DMS79 treated with DMSO at 0.1 percent for 48 hours (cell line): ENCODE results near the gene GIPC3.
"Not testable (repeated sequence)": the region's sequence is repeated elsewhere in the genome, so short reads cannot be mapped to it uniquely, and the experiment has no call there.

Experiments
- DNase-seq: peaks from one replicate; lab custom pipeline; 2025; lab: John Stamatoyannopoulos, UW

GIPC3 gene

DNA sequence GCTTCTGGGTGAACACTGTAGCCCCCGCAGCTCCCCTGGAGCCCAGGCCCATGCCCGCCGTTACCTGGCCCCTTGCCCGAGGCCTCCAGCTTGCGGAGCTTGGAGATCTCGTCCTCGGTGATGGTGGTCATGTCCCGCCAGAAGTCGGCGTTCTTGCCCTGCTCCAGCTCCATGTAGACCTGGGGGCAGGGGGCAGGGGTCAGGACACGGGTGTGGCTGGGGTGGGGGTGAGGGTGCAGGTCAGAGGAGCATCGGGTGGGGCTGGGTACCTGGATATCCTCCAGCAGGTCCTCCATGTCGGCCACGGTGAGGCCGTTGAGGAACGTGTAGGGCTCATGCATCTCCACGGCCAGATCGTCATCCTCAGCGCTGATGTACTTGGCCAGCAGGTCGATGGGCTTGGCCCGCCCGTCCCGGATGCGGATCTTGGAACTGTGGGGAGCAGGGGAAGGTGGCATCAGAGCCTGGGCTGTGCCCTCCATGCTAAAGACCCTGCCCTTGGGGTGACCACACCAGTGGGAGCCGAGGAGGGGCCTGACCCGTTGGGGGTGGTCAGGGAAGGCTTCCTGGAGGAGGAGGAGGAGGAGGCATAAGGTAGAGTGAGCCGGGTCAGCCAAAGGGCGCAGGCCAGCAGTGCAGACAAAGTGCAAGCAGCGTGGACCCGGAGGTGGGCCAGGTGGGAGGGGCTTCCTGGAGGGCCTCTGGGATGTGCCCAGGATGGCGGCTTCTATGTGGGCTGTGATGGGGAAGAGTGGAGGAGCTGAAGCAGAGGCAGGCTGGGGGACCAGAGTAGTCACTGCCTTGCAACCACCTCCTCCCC is 33.7 kb downstream of the GIPC3 start:
- DNase-seq = no peak

DNA sequence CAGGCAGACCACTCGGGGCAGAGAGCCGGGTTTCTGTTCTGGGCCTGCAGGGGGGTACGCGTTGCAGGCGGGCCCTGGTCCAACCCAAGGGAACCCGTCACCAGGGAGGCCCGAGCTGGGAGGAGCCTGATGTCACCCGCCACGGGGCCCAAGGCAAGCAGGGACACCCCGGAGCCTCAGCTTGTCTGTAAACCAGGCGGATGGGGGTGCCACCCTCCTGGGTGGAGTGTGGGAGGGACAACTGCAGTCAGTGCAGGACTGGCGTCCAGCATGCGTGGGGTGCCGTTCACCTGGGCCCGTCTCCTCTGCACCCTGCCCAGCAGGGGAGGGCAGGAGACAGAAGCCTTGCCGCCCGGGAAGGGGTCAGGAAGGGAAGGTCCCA is 34.3 kb downstream of the GIPC3 start:
- no peak for DNase-seq

DNA sequence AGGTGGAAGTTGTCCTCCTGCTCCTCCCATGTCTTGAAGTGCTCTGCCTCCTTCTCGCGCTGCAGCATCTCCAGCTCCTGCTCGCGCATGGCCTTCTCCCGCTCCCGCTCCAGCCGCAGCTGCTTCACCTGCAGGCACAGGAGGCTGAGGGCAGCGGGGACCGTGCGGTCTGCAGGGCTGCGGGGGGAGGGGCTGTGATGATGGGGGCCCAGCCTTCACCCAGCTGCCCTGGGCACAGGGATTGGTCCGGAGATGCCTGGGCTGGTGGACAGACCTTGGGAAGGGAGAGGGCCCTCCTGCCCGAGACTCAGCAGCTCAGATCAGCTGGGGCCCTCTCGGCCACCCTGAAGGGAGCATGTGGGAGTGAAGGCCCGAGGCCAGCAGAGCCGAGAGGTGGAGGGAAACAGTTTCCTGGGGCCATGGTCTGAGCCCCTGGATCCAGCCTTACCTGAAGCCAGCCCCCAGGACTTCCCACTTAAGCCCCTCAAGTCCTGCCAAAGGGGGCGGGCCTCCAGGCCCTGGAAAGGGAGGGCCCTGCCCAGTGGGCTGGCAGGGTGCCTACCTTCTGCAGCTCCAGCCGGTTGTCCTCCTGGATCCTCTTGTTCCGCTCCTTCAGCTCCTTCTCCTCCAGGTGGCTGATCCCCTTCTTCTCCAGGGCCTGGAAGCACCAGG is 35.0 kb downstream of the GIPC3 start:
- DNase-seq = no peak

DNA sequence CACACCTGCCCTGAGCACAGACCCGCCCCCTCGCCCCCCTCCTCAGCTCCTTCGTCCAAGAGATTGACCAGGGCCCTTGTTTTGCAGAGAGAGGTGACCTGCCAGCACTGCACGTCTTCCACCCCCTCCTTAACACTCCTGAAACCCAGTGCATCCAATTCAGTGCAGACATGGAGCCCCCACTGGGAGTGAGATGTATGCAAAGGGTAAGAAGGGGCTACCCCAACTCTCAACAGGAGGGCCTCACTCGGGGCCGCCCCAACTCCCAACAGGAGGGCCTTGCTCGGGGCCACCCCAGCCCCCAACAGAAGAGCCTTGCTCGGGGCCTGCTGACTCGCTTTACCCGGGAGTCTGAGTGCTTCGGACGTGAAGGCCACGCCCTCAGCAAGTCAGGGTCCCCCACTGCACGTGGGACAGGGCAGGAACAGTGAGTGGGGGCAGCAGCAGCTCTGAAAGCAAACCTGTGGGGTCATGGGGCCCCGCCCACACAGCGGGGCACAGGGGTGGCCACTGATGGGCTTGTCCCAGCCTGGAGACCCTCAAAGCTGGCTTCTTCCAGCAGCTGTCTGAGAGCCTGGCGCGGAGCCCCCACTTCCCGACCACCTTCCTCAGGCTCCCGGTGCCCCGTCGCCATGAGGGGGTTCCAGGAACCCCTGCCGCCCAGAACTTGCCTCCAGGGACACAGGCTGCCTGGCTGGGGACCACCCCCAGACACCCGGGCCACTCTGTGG is 35.7 kb downstream of the GIPC3 start:
- no peak for DNase-seq

DNA sequence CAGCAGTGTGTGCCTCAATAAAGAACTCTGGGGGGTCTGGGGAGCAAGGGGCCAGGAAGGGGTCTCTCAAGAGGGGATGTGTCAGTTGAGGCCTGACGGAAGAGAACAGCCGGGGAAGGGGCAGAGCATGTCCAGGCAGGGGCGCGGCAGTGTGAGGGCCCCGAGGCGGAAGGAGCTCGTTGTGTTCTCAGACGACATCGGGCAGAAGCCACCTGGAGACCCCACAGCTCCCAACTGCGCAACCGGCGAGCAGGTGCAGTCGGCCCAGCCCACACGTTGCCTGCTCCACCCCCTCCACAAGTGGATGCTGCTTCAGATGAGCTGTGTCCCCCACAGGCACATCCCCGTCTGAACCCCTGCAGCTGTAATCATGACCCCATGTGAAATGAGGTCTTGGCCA is 36.4 kb downstream of the GIPC3 start:
- no peak for DNase-seq

DNA sequence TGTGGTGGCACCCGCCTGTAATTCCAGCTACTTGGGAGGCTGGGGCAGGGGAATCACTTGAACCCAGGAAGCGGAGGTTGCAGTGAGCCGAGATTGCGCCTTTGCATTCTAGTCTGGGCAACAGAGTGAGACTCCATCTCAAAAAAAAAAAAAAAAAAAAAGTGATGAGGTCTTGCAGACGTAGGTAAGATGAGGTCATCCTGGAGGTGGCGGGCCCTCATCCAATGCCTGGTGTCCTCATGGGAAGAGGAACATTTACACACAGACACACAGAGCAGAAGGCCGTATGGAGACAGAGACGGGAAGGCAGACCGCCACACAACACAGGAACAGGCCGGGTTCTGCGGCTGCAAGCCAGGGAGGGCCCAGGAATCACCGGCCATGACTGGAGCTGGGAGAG is 36.9 kb downstream of the GIPC3 start:
- no peak for DNase-seq

DNA sequence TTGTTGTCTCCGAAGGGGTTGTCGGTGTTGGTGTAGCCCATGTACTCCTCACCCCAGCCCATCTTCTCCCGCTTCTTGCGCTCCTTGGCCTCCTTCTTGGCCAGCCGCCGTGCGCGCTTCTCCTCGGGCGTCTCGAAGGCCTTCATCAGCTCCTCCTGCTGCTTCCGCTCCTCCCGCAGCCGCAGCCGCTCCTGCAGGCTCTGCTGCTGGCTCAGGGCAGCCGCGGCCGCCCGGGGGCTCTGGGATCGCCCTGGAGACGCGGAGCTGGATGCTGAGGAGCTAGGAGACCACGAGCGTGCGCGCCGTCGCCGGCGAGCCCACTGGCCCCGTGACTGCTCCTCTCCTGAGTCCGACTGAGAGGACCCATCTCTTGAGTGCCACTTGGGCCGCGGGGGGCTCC is 38.4 kb downstream of the GIPC3 start:
- DNase-seq = no peak

DNA sequence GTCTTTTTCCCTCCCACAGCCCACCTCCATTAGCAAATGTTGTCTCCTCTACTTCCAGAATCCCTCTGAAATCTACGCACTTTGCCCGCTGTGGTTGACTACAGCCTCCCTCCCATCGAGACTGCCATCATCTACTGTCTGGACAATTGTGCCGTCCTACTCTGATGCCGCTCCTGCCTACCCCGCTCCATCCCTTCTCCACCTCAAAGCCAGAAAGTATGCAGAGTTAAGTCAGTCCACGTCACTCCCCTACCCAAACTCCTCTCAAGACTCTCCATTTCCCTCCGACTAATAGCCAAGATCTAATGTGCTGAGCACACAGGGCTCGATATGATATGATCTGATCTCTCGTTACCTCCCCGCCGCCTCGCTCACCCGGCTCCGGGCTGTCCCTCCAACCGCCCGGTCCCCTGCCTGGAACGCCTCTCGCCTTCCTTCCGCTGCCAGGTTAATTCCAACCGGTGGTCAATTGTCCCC is 40.8 kb downstream of the GIPC3 start:
- no peak for DNase-seq

DNA sequence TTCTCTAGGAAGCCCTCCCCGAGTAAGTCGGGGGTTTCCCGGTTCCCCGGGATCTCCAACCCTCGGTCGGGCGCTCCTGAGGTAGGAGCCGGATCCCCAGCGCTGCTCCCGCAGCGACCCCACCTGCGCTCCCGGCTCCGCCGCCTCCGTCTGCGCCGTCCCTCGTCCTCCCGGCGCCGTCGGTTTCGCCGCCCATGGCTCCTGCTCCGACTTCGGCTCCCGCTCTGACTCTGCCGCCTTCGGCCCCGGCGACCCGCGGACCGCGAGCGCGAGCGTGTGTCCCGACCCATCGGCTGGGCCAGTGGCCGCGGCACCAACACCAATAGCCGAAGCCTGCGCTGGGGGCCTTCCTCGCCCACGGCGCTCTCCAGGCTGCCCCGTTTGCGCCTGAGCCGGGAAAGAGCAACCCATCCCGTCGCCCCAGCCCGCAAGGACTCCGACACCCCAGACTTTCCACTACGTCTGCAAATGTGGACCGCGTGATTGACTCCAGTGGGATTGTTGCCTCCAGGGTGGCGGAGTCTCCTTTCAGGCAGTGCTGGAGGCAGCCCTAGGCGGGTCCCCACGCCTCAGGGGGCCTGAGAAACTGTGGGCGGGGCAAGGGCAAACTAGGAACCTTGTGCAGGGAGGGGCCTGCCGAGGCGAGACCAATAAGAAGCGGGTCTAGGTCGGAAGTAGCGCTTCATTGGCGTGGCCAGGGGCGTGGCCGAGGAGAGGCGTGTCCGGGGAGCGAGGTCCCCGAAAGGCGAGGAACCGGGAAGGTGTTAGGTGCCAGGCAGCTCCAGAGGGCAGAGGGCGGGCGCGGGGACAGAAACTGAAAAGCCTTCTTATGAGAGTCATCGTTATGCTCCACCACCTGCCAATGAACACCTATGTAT is 41.4 kb downstream of the GIPC3 start, which contains the start of gene CACTIN:
Gene CACTIN (minus strand): TSS at position 318 of the 878 bp plus-strand sequence. CDS start 28 bp downstream, at position 290.
- DNase-seq = peak; percentile 93

DNA sequence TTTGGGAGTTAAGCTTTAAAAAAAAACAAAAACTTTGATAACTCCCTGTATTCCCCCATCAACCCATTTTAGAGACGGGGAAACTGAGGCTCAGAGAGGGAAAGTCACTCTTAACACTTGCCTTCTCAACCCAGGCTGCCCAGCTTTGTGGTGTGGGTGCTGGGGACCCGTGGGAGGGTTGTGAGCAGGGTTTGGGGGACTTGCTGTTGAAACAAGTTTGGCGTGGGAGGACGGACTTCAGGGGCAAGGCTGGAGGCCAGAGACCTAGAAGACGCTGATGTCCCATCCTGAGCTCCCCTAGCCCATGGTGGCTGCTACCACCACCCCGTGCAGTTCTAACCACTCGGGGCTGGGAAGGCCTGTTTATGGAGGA is 42.1 kb downstream of the GIPC3 start:
- DNase-seq = no peak

DNA sequence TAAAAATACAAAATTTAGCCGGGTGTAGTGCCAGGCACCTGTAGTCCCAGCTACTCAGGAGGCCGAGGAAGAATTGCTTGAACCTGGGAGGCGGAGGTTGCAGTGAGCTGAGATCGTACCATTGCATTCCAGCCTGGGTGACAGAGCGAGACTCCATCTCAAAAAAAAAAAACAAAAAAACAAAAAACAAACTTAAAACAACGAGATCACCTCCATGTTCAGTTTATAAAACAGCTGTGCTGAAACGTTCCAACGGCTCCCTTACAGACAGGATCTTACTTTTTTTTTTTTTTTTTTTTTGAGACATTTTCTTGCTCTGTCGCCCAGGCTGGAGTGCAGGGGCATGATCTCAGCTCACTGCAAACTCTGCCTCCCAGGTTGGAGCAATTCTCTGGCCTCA is 43.5 kb downstream of the GIPC3 start:
- not testable (repeated sequence) for DNase-seq

DNA sequence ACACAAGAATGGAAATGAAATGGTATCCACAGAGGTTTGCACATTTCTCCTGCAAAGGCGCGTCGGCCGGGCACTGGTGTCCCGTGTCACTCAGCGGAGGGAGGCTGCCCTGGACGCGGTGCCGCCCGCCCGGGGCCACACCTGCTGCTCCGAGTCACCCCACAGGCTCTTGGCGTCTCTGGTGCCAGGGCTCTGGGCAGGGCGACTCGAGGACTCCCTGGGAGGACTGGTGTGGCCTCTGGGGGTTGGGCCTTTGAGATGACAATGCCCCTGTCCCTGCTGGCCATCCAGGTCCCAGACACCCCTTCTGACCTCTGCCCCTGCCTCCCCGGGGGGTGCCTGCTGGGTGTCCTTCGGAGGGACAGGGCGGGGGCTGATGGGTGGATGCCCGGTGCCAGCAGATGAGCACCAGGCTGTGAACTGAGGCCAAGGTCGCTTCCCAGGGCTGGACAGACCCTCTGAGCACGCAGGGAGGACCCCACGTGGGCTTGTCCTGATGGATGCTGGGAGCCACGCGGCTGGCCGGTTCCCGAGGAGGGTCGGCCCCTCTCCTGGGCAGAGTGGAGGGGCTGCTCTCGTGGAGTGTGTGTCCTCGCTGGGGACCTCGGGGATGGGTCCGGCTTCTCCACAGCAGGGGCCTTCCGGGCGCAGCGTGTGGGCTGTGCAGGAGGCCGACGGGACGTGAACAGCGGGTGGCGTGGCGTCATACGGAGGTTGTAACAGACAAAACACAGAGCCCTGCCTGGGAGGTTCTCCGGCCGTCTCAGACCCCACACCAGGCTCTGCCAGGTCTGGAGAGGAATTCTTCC is 46.0 kb downstream of the GIPC3 start:
- no peak for DNase-seq

DNA sequence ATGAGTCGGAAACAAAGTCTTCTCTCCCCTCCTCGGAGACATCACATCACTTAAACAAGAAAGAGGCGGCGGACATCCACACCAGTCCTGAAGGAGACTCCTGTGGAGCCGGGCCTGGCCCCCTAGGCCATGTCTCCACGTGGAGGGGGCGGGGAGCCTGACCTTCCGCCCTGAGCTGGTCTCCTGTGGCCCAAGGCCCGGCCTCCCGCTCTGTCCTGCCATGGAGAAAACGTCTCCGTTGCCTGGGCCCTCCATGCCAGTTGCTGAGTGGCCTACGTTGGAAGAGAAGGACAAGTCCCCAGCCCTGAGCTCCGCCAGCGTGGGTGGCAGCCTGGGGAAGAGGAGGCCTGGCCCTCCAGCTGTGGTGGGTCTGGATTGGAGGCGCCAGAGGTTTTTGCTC is 46.8 kb downstream of the GIPC3 start:
- DNase-seq = no peak

DNA sequence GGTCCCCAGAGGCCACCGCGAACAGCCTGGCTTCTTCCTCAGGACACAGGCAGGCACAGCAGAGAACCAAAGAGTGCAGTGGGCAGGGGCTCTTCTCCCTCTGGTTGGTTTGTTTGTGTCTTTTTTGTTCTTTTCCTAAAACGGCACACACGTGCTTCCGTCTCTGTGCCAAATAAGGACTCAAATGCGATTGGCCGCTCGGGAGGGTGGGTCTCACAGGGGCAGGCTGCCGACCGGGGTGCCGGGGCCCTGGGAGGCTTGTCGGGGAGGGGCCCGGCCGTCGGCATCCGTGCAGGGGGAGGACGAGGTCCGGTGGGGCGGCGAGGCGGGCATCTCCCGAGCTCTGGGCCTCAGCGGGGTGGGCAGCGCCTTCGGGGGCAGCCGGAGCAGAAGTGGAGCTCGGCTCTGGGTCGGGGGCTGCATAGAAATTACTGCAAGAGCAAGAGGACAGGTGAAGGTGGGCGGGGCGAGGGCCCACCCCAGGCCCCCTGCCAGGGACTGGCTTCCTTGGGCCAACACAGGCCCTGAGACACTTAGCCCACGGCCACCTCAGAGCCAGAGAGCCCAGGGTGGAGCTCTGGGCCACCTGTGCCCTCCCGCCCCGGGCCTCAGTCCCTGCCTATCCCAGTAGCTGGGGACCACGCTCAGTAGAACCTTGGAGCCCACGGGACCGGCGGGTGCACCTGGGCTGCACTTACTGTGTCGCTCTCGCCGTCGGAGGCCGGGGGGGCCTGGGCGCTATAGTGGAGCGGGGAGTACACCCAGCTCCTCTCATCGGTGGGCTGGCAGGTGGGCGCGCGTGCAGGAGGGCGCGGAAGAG is 47.7 kb downstream of the GIPC3 start:
- no peak for DNase-seq

DNA sequence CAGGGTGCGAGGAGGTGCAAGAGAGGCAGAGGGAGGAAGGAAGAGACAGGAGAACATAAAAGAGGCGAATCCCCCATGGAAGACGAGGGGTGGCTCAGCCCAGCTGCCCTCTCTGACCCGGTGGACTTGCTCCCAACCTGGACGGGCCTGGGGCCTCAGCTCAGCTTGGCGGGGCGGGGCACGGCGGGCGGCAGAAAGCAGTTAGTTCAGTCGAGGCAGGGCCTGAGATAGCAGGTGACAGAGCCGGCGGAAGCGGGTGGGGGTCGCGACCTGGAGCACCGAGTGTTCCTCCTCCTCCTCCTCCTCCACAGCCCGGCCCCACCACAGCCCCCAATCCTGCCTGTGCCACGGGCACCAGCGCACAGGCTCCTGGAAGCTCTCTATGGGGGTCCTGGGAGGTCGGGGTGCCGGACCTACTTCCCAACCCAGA is 48.3 kb downstream of the GIPC3 start:
- DNase-seq = no peak

DNA sequence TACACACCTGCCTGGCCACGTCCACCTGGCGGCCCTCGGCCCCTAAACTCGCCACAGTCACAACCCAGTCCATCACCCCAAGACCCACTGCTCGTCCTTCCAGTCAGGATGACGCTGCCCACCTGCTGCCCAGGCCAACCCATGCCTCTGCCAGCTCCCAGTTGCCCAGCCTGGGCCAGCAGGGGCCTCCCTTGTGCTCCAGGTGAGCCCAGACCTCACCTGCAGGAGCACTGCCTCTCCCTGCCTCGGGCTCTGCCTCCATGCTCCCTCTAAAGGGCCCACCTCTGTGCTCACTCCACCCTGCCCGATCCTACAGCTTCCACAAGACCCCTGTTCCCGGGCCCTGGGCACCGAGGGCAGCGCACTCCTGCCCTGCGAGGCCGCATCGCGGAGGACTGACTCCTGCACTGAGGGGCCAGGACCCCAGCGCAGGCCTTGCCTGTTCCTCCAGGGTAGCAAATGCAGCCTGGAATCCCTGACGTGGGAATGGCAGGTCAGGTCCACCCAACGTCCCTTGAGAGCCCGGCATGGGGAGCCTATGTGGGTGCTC is 49.3 kb downstream of the GIPC3 start:
- no peak for DNase-seq

DNA sequence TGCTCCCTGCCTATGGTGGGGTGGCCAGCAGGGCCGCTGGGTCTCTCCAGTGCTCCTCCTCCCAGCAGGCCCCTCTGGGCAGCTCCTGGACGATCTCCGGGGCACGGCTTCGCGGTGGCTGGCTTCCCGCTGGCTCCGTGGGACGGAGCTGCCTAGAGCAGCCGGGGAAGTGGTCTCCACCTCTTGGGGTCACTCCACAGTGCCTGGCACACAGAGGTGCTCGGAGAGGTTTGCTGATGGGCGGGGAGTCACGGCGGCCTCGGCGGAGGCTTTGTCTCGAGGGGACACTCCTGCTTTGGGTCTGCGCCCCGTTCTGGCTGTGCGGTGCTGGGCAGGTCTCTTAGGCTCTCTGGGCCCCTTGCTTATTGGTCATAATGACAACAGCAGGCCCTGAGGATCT is 51.2 kb downstream of the GIPC3 start:
- no peak for DNase-seq

DNA sequence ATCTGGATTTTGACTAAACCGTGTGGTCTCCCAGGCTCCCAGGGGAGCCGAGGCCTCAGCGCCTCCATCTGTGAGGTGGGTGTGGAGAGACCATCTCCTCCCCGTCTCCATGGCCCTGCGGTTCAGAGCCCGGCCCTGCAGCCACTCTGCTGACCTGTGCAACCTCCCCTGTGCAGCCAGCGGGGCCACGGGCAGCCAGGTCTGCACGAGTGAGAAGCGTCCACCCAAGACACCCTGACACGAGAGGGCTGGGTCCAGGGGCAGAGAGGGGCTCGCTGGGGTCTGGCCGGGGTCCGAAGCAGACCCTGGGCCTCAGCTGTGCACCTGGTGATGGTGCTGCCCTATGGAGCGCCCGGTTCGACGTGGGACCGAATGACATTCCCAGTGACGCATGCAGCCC is 51.7 kb downstream of the GIPC3 start:
- DNase-seq = no peak

DNA sequence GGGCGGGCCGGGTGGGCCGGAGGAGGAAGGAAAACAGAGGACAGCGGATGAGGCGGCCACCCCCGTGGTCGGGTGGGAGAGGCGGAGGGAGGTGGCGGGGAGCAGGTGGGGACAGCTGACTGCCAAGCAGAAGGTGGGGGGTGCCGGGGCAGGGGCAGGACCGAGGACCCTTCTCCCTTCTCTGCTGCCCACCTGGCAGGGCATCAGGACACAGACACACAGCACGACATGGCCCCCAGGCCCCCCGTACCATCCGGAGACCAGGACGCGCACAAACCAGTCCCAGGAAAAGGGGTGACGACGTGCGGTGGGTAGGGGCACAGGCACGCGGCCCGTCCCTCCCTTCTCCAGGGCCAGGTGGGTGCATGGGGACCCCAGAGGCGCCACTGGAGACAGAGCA is 52.3 kb downstream of the GIPC3 start:
- no peak for DNase-seq
